K562 (cell line): ENCODE measurements around the gene MICAL2. TPM values are rescaled to one million over a fixed set of nuclear protein-coding genes. Genes with fewer than 3 reads are reported as not detected.
A peak's percentile ranks its signal among the peaks of the same experiment; 100 is the strongest.

Source experiments
- ATAC-seq: fragments of 200-7000 bp; cut with Tn5 transposase; 3 replicates; pipeline ENCODE4 v1.9.1; 2020; ENCODE audit warnings: moderate library complexity
- BruUV-seq: library from RNA; stranded (reverse); fragments of 400-500 nt; replicated peaks from 2 replicates; lab custom pipeline; 2021; lab: Mats Ljungman, UMichigan
- CTCF ChIA-PET: fragments of 300-600 bp; formaldehyde crosslinking; extraction: SDS; loops from one replicate; lab custom pipeline; 2021; ENCODE audit warnings: low intra/inter-chr PET ratio; lab: Yijun Ruan, JAX
- POLR2A ChIA-PET: fragments of 300-600, 350-650 bp; sonication (Branson Sonifier 250); formaldehyde crosslinking; extraction: SDS; loops from one replicate; lab custom pipeline; 2021; ENCODE audit warnings: antibody characterized with exemption, inconsistent platforms; lab: Yijun Ruan, JAX
- DNase-seq, 4 experiments: peaks; one replicate each; pipeline versions ENCODE4 v3.0.0 to v3.0.0-alpha.2; 2011 to 2018; ENCODE audit warnings: low spot score in 3 of 4, mixed read lengths in 3 of 4; ENCODE audit errors: extremely low read depth in 1 of 4
- FAIRE-seq: peaks from 2 replicates; lab custom pipeline; 2011; peaks lifted over from hg19 to GRCh38; lab: Jason Lieb, UNC
- H2AFZ ChIP-seq: 2 replicates; pipeline ENCODE4 v1.6.0; 2011; ENCODE audit warnings: low read depth, low read length, control low read depth, inconsistent platforms
- H3K27ac ChIP-seq: fragments of 200-600 bp; 3 replicates; pipeline ENCODE4 v1.8.0; 2011; ENCODE audit warnings: low read depth, mild to moderate bottlenecking, control low read depth, inconsistent platforms, low read length, moderate library complexity, mixed read lengths; ENCODE audit errors: extremely low read depth
- H3K27me3 ChIP-seq, 2 experiments: fragments of 300-600 bp in 1 of 2; 2 replicates in 1 of 2; 3 replicates in 1 of 2; pipeline versions ENCODE4 v1.6.0 to v1.8.0; 2011; ENCODE audit warnings: inconsistent platforms in 2 of 2, low read length in 2 of 2, mild to moderate bottlenecking in 1 of 2, mixed read lengths in 1 of 2, moderate library complexity in 1 of 2; ENCODE audit not compliant: control insufficient read depth in 2 of 2, insufficient read depth in 2 of 2
- H3K36me3 ChIP-seq: fragments of 300-600 bp; 3 replicates; pipeline ENCODE4 v1.8.0; 2011; ENCODE audit warnings: mild to moderate bottlenecking, low read length, inconsistent platforms; ENCODE audit not compliant: control insufficient read depth, insufficient read depth
- H3K4me1 ChIP-seq, 2 experiments: fragments of 200-600 bp in 1 of 2; replicated peaks in 1 of 2; 2 replicates in 1 of 2; 3 replicates in 1 of 2; pipeline versions ENCODE4 v1.5.1 to v1.8.0; 2011; ENCODE audit warnings: inconsistent platforms in 2 of 2, low read length in 2 of 2, mild to moderate bottlenecking in 1 of 2, mixed read lengths in 1 of 2, moderate library complexity in 1 of 2; ENCODE audit not compliant: control insufficient read depth in 2 of 2, insufficient read depth in 2 of 2
- H3K4me2 ChIP-seq: 2 replicates; pipeline ENCODE4 v1.6.1; 2011; ENCODE audit warnings: low read length, control low read depth, inconsistent platforms, mixed read lengths; ENCODE audit not compliant: insufficient read depth
- H3K4me3 ChIP-seq: fragments of 200-600 bp; sonication (generic), shearing (Covaris generic); 2 replicates; pipeline ENCODE4 v1.5.1; 2016; ENCODE audit warnings: control low read depth, inconsistent platforms
- H3K79me2 ChIP-seq: fragments of 200-600 bp; 3 replicates; pipeline ENCODE4 v1.8.0; 2011; ENCODE audit warnings: low read length, inconsistent platforms; ENCODE audit not compliant: control insufficient read depth, insufficient read depth
- H3K9ac ChIP-seq, 2 experiments: 2 replicates each; pipeline versions ENCODE4 v1.6.0 to v1.6.1; 2011; ENCODE audit warnings: low read depth in 2 of 2, low read length in 2 of 2, control low read depth in 1 of 2, inconsistent platforms in 1 of 2, mild to moderate bottlenecking in 1 of 2, mixed read lengths in 1 of 2; ENCODE audit not compliant: insufficient read depth in 1 of 2
- H3K9me1 ChIP-seq: one replicate; pipeline ENCODE4 v1.6.0; 2011; ENCODE audit warnings: inconsistent platforms, mild to moderate bottlenecking, low read length, moderate library complexity; ENCODE audit not compliant: control insufficient read depth, insufficient read depth
- H3K9me3 ChIP-seq: replicated peaks from 2 replicates; pipeline ENCODE4 v1.5.1; 2011; ENCODE audit warnings: low read depth, low read length, inconsistent platforms; ENCODE audit not compliant: control insufficient read depth, insufficient read depth
- H4K20me1 ChIP-seq: replicated peaks from 2 replicates; pipeline ENCODE4 v1.6.1; 2011; ENCODE audit warnings: low read length, inconsistent platforms, mixed read lengths; ENCODE audit not compliant: control insufficient read depth, insufficient read depth
- CHD1 ChIP-seq: fragments of 200-600 bp; sonication (generic); IDR thresholded peaks from one replicate; pipeline ENCODE4 v1.6.1; 2012; ENCODE audit warnings: mild to moderate bottlenecking, moderate library complexity, low read length, inconsistent platforms
- CREB3 ChIP-seq: fragments of 450-650 bp; conservative IDR thresholded peaks from 2 replicates; pipeline ENCODE4 v1.6.1; 2016; ENCODE audit warnings: missing genetic modification characterization, low read depth, mild to moderate bottlenecking, missing compliant biosample characterization, moderate library complexity
- ESRRA ChIP-seq: fragments of 450-650 bp; IDR thresholded peaks from 2 replicates; pipeline ENCODE4 v1.6.1; 2014; ENCODE audit warnings: low read depth, mild to moderate bottlenecking, moderate library complexity, borderline replicate concordance
- HLTF ChIP-seq: fragments of 450-650 bp; IDR thresholded peaks from 2 replicates; pipeline ENCODE4 v1.6.1; 2016
- MIER1 ChIP-seq: fragments of 450-650 bp; IDR thresholded peaks from 2 replicates; pipeline ENCODE4 v1.6.1; 2016; ENCODE audit warnings: antibody characterized with exemption, mild to moderate bottlenecking, low read depth
- RFX7 ChIP-seq: fragments of 250-450 bp; sonication (Bioruptor Pico); IDR thresholded peaks from 2 replicates; pipeline ENCODE4 v1.5.1; 2021; ENCODE audit warnings: mild to moderate bottlenecking
- SREBF1 ChIP-seq: fragments of 150-350 bp; IDR thresholded peaks from 2 replicates; pipeline ENCODE4 v1.6.1; 2014; ENCODE audit warnings: antibody characterized with exemption, low read depth, low read length, borderline replicate concordance
- SRSF3 ChIP-seq: fragments of 200-400 bp; formaldehyde crosslinking; IDR thresholded peaks from 2 replicates; pipeline ENCODE4 v1.6.1; 2016; ENCODE audit warnings: mild to moderate bottlenecking, low read length, moderate library complexity; ENCODE audit not compliant: insufficient read depth
- ZNF324 ChIP-seq: fragments of 250-450 bp; sonication (Bioruptor Pico); IDR thresholded peaks from 2 replicates; pipeline ENCODE4 v1.4.0; 2020; ENCODE audit warnings: mild to moderate bottlenecking
- WGBS: fragments of 100-300 bp; shearing (Covaris generic); methylation state at CpG from one replicate; pipeline ENCODE4 v1.1.6; 2016; ENCODE audit warnings: low coverage, mixed read lengths; ENCODE audit not compliant: insufficient coverage; ENCODE audit errors: missing lambda C conversion rate; 5-methylcytosine and 5-hydroxymethylcytosine counted together
- in situ Hi-C: fragments of 300-500 bp; cut with MboI; formaldehyde crosslinking; loops from 4 replicates; pipeline ENCODE4 v1.15.0; 2018; ENCODE audit warnings: inconsistent platforms, mixed read lengths
- intact Hi-C: fragments of 100-400 bp; cut with micrococcal nuclease; formaldehyde crosslinking; loops from 2 replicates; pipeline ENCODE4 v1.14.2; 2022
- polyA plus RNA-seq, 8 experiments: library from polyadenylated mRNA; depleted of rRNA in 4 of 8; stranded (reverse) in 5 of 8; unstranded in 3 of 8; fragments of >200 nt; fragmentation: Nextera tagmentation in 2 of 8; fragmentation: Illumina TruSeq in 1 of 8; extraction: Ambion mirVana in 2 of 8; extraction: Trizol in 1 of 8; gene quantifications; 2 replicates each; pipeline versions ENCODE4 v1.2.1 to v1.2.3, GENCODE V29; 2011 to 2014; ENCODE audit warnings: inconsistent platforms in 1 of 8, missing spikeins in 1 of 8
- total RNA-seq, 7 experiments: library from RNA; depleted of rRNA in 6 of 7; stranded (reverse); fragments of >200 nt in 6 of 7; fragmentation: Illumina TruSeq in 2 of 7; extraction: Trizol in 2 of 7; gene quantifications; 2 replicates each; pipeline versions ENCODE4 v1.2.1 to v1.2.3, GENCODE V29; 2011 to 2021; ENCODE audit warnings: low replicate concordance in 1 of 7

MICAL2 gene
- total and polyA plus RNA-seq, 9 of the 15 experiments (the other 6 are each of a cell fraction or from before 2014, with no cell fraction given): 4.7 to 64.2 (median 33.6) TPM

GRCh38 chr11:12106101-12106500 is 4.3 kb upstream of the MICAL2 start:
- H2AFZ ChIP-seq: no peak overlapping the region
- POLR2A ChIA-PET: interaction anchor here (1.2 to 2.5 kb wide), 2 partner anchors 13 to 19 kb away, joined by 3 to 6 read pairs; no protein-coding TSS in a partner anchor
- no peak overlapping the region for H3K9ac ChIP-seq
- H3K9me3 ChIP-seq: no peaks in the 10 kb centered on the region
- WGBS: 51% methylated on average over 5 of the region's 5 CpGs
- no peaks in the 10 kb centered on the region for H4K20me1 ChIP-seq
- ATAC-seq (no peak), FAIRE-seq (no peak)
- intact Hi-C loops: no loop called here
- H3K27me3 ChIP-seq: no peaks in the 10 kb centered on the region
- no peaks in the 10 kb centered on the region for H3K36me3 ChIP-seq
- BruUV-seq: no TSS peak
- 0 out of 2 replicates have a peak, but pooled peaks have one; percentile 12 for TF ChIP-seq ESRRA
- TF ChIP-seq RFX7 (CRISPR knock-in tag): no peak
- TF ChIP-seq, all 486 proteins: peak for 1
- in situ Hi-C loops: no loop called here
- no peak for DNase-seq
- Histone ChIP-seq H3K9me1 (no peaks in the 10 kb centered on the region), H3K79me2 (peaks cover 4% of the 10 kb centered on the region; the same call in 2 of the 3 replicates), H3K4me2 (no peak overlapping the region), H3K4me1 (peaks cover 9 to 17% of the 10 kb centered on the region in 2 experiments; a peak in 4 of 5 replicates), H3K4me3 (no peak overlapping the region), H3K27ac (no peak overlapping the region)
- CTCF ChIA-PET: no interaction called here

- Histone ChIP-seq H3K4me2 (no peak overlapping the region), H3K79me2 (peaks cover 8% of the 10 kb centered on the region; the same call in 2 of the 3 replicates), H3K27ac (no peak overlapping the region), H3K9me1 (no peaks in the 10 kb centered on the region), H3K9me3 (no peaks in the 10 kb centered on the region), H4K20me1 (no peaks in the 10 kb centered on the region), H3K9ac (no peak overlapping the region), H3K36me3 (no peaks in the 10 kb centered on the region), H3K4me1 (peaks cover 12 to 21% of the 10 kb centered on the region in 2 experiments; a peak in 4 of 5 replicates), H3K4me3 (no peak overlapping the region), H3K27me3 (no peaks in the 10 kb centered on the region), H2AFZ (no peak overlapping the region)
- ATAC-seq (no peak), FAIRE-seq (no peak), DNase-seq (no peak)
- intact Hi-C loops (no loop called here), in situ Hi-C loops (no loop called here)
- ChIA-PET POLR2A (interaction anchor here (1.2 to 2.5 kb wide), 2 partner anchors 13 to 18 kb away, joined by 3 to 6 read pairs; no protein-coding TSS in a partner anchor), CTCF (no interaction called here)
- 70% methylated on average over 5 of the region's 5 CpGs for whole genome bisulfite sequencing
- BruUV-seq: no TSS peak
- no peak for TF ChIP-seq SRSF3
- TF ChIP-seq CHD1: no peak
- no peak for TF ChIP-seq CREB3 (tag)
- no peak for TF ChIP-seq MIER1
- no peak for TF ChIP-seq ZNF324 (CRISPR knock-in tag)
- TF ChIP-seq HLTF: no peak
- TF ChIP-seq SREBF1: no peak
Observed at GRCh38 chr11:12106501-12106900, 3.9 kb upstream of the MICAL2 start.
